Loucy (cell line): Measurements from ENCODE around the gene PEX14.

Experiments
- H2AFZ ChIP-seq: fragments of 200-600 bp; sonication (generic); 2 replicates; pipeline ENCODE4 v1.6.0; 2016; ENCODE audit warnings: antibody characterized with exemption, mild to moderate bottlenecking, low read length, moderate library complexity
- H3F3A ChIP-seq: fragments of 200-600 bp; 2 replicates; pipeline ENCODE4 v1.6.0; 2016; ENCODE audit warnings: antibody characterized with exemption, low read depth, mild to moderate bottlenecking
- H3K27me3 ChIP-seq: fragments of 200-600 bp; sonication (generic); 2 replicates; pipeline ENCODE4 v1.6.1; 2014; ENCODE audit warnings: low read length, mild to moderate bottlenecking; ENCODE audit not compliant: insufficient read depth, poor library complexity, severe bottlenecking
- H3K36me3 ChIP-seq: fragments of 200-600 bp; sonication (generic); 2 replicates; pipeline ENCODE4 v1.6.1; 2016; ENCODE audit warnings: low read length; ENCODE audit not compliant: insufficient read depth
- H3K4me1 ChIP-seq: fragments of 200-600 bp; sonication (generic); 2 replicates; pipeline ENCODE4 v1.5.1; 2014; ENCODE audit warnings: low read length, mild to moderate bottlenecking; ENCODE audit not compliant: insufficient read depth, poor library complexity, severe bottlenecking
- H3K4me2 ChIP-seq: fragments of 200-600 bp; sonication (generic); 2 replicates; pipeline ENCODE4 v1.6.0; 2014; ENCODE audit warnings: antibody characterized with exemption, low read length, low read depth, mild to moderate bottlenecking; ENCODE audit not compliant: poor library complexity, severe bottlenecking
- H3K4me3 ChIP-seq: fragments of 200-600 bp; sonication (generic); 2 replicates; pipeline ENCODE4 v1.5.1; 2014; ENCODE audit warnings: low read length, mild to moderate bottlenecking, mixed read lengths; ENCODE audit not compliant: poor library complexity, severe bottlenecking
- H3K79me2 ChIP-seq: fragments of 200-600 bp; sonication (generic); 2 replicates; pipeline ENCODE4 v1.6.1; 2014; ENCODE audit warnings: low read length; ENCODE audit not compliant: insufficient read depth
- H3K9ac ChIP-seq: fragments of 200-600 bp; sonication (generic); 2 replicates; pipeline ENCODE4 v1.6.0; 2014; ENCODE audit warnings: mild to moderate bottlenecking, low read depth, low read length, moderate library complexity; ENCODE audit not compliant: poor library complexity, severe bottlenecking
- H3K9me2 ChIP-seq: fragments of 200-600 bp; sonication (generic); replicated peaks from 2 replicates; pipeline ENCODE4 v1.6.1; 2016; ENCODE audit warnings: low read depth, low read length, mixed read lengths
- H3K9me3 ChIP-seq: fragments of 200-600 bp; sonication (generic); 2 replicates; pipeline ENCODE4 v1.6.1; 2014; ENCODE audit warnings: mild to moderate bottlenecking, antibody characterized with exemption, low read length, low read depth; ENCODE audit not compliant: insufficient read depth
- H4K20me1 ChIP-seq: fragments of 200-600 bp; sonication (generic); 2 replicates; pipeline ENCODE4 v1.6.0; 2014; ENCODE audit warnings: antibody characterized with exemption, low read length, mild to moderate bottlenecking; ENCODE audit not compliant: insufficient read depth, poor library complexity, severe bottlenecking
- EZH2phosphoT487 ChIP-seq: fragments of 200-600 bp; IDR thresholded peaks from 2 replicates; pipeline ENCODE4 v1.6.1; 2018; ENCODE audit warnings: antibody characterized with exemption, mild to moderate bottlenecking, moderate library complexity, borderline replicate concordance
- TF ChIP-seq, protein P1 (sequence below): fragments of 200-600 bp; sonication (generic); conservative IDR thresholded peaks from 2 replicates; pipeline ENCODE4 v1.5.1; 2014; ENCODE audit warnings: mild to moderate bottlenecking, antibody characterized with exemption, low read length

The PEX14 gene

GRCh38 chr1:10637400-10637799 is 162.7 kb downstream of the PEX14 start:
- H3K79me2 ChIP-seq, result no peaks in the 10 kb centered on the region
- H4K20me1 ChIP-seq, result no peaks in the 10 kb centered on the region
- H3K27me3 ChIP-seq, result no peaks in the 10 kb centered on the region
- no peak overlapping the region for H3K4me3 ChIP-seq
- no peaks in the 10 kb centered on the region; the same call in 1 of the 2 replicates for H3K36me3 ChIP-seq
- TF ChIP-seq, protein P1, sequence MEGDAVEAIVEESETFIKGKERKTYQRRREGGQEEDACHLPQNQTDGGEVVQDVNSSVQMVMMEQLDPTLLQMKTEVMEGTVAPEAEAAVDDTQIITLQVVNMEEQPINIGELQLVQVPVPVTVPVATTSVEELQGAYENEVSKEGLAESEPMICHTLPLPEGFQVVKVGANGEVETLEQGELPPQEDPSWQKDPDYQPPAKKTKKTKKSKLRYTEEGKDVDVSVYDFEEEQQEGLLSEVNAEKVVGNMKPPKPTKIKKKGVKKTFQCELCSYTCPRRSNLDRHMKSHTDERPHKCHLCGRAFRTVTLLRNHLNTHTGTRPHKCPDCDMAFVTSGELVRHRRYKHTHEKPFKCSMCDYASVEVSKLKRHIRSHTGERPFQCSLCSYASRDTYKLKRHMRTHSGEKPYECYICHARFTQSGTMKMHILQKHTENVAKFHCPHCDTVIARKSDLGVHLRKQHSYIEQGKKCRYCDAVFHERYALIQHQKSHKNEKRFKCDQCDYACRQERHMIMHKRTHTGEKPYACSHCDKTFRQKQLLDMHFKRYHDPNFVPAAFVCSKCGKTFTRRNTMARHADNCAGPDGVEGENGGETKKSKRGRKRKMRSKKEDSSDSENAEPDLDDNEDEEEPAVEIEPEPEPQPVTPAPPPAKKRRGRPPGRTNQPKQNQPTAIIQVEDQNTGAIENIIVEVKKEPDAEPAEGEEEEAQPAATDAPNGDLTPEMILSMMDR, result no peak
- TF ChIP-seq EZH2phosphoT487, result no peak
- H3K4me2 ChIP-seq, result no peak overlapping the region
- H3K4me1 ChIP-seq, result no peaks in the 10 kb centered on the region
- H3K9me2 ChIP-seq, result no peaks in the 10 kb centered on the region
- H2AFZ ChIP-seq, result no peak overlapping the region
- H3F3A ChIP-seq, result no peaks in the 10 kb centered on the region
- no peaks in the 10 kb centered on the region for H3K9me3 ChIP-seq
- no peak overlapping the region for H3K9ac ChIP-seq

GRCh38 chr1:10637834-10638558 is 163.2 kb downstream of the PEX14 start:
- no peaks in the 10 kb centered on the region for H3F3A ChIP-seq
- H4K20me1 ChIP-seq, result no peaks in the 10 kb centered on the region
- H3K79me2 ChIP-seq, result no peaks in the 10 kb centered on the region
- no peaks in the 10 kb centered on the region for H3K27me3 ChIP-seq
- no peak overlapping the region for H3K4me3 ChIP-seq
- no peaks in the 10 kb centered on the region; the same call in 1 of the 2 replicates for H3K36me3 ChIP-seq
- H2AFZ ChIP-seq, result no peak overlapping the region
- TF ChIP-seq EZH2phosphoT487, result no peak
- TF ChIP-seq, protein P1, result no peak
- no peak overlapping the region for H3K9ac ChIP-seq
- H3K9me2 ChIP-seq, result no peaks in the 10 kb centered on the region
- no peaks in the 10 kb centered on the region for H3K9me3 ChIP-seq
- H3K4me1 ChIP-seq, result no peaks in the 10 kb centered on the region
- no peak overlapping the region for H3K4me2 ChIP-seq

- no peak overlapping the region for H2AFZ ChIP-seq
- TF ChIP-seq, protein P1, result no peak
- no peak for TF ChIP-seq EZH2phosphoT487
- H3K9me2 ChIP-seq, result no peaks in the 10 kb centered on the region
- H3F3A ChIP-seq, result no peaks in the 10 kb centered on the region
- no peaks in the 10 kb centered on the region for H4K20me1 ChIP-seq
- no peaks in the 10 kb centered on the region for H3K4me1 ChIP-seq
- no peaks in the 10 kb centered on the region for H3K79me2 ChIP-seq
- no peak overlapping the region for H3K4me3 ChIP-seq
- H3K27me3 ChIP-seq, result no peaks in the 10 kb centered on the region
- no peak overlapping the region for H3K9ac ChIP-seq
- H3K36me3 ChIP-seq, result no peaks in the 10 kb centered on the region; the same call in 1 of the 2 replicates
- no peak overlapping the region for H3K4me2 ChIP-seq
- H3K9me3 ChIP-seq, result no peaks in the 10 kb centered on the region
These were observed 163.8 kb downstream of the PEX14 start for GRCh38 chr1:10638559-10639005.
